Measurements from ENCODE around the gene SYNE4.

SYNE4 gene

DNA sequence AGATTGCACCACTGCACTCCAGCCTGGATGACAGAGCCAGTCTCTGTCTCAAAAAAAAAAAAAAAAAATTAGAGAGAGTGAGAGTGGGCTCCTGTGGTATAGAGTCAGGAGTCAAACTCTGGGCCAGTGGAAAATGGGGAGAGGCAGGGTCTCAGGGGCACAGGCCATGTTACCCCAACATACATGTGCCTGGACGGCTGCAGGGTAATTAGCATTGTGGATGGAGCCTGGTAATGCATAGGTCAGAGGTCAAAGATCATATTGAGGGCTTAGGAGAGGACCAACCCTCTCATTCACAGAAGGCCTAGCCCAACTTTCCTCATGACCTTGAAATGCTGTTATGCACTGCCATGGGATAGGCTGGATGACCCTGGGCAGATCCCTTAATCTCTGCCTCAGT lies 16.9 kb upstream of the SYNE4 start:
- DNase-seq, result no peak

DNA sequence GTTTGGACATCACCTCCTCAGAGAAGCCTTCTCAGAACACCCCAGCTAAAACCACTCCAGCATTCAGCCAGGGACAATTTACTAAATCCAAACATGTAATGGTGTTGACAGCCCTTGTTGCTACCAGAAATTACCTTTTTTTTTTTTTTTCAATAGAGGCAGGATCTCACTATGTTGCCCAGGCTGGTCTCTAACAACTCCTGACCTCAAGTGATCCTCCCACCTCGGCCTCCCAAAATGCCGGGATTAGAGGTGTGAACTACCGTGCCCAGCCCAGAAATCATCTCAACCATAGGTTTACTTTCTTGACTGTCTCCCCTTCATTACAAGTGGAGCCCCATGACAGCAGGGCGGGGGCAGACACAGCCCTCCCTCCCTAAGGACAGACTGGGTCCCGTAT lies 14.8 kb upstream of the SYNE4 start:
- DNase-seq, result no peak

DNA sequence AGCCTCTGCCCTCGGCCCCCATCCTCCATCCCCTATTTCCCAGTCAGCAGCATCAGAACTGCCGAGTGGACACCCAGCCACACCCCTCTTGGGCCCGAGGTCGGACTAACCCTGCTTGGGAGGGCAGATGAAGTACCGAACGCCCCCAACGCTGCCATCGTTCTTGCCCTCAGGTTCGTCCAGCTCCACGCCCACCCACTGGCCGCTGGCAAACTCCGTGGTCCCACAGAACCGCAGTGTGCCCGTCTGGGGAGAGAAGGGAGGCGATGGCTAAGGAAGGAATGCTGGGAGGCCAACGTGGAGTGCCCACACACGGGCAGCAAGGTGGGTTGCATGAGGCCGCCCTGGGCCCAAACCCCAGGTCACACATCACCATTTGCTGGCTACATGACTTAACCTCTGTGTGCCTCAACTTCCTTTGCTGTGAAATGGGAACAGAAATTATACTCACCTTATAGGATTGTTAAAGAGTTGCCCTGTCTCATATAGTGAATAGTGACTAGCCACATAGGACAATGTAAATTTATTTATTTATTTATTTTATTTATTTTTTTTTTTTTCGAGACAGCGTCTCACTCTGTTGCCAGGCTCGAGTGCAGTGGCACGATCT lies 10.6 kb upstream of the SYNE4 start:
- DNase-seq, result no peak

DNA sequence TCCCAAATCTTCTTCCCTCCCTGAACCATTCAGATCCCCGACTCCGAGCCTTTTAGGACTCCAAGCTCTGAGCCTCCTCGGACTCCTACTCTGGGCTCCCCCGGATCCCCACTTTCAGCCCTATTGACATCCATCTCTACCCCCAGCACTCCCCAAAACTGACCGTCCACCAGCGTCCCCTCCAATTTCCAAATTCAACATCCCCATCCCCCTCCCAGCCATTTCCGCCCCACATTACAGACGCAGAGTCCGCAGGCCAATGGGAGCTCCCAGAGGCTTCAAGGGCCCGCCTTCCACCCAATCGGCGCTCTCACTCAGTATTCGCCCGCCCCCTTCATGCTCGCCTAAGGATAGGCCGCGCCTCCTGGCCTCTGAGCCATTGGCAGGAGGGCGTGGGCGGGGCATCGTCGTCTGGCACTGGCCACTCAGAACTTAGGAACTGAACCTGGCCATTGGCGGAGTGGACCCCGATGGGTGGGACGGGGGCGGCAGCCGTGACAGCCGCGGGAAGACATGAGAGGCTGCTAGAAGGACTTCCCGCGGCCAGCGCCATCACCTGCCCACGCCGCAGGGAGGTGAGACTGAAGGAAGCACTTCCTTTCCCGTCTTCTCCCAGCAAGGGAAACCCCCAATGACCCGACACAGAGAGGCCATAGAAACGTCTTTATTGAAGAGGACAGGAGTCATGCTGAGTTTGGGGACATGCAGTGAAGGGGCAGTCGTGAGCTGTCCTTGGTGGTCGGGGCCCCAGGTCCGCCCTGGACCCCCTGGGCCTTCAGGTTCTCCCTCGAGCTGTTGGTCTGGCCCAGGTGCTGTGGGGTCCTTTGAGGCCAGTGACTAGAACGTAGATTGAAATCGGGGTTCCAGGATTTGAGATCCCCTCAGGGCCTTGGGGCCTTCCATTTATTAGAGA lies 5.7 kb upstream of the SYNE4 start, which contains the start of gene ALKBH6:
Gene ALKBH6, minus strand, starts transcription at position 202 of the 913 bp plus-strand sequence. CDS start 816 bp downstream, outside the sequence.
- peak; percentile 98 for DNase-seq

- no peak for DNase-seq
Observed at GRCh38 chr19:36013280-36014011, 4.8 kb upstream of the SYNE4 start.

GRCh38 chr19:36010402-36010801 lies 1.8 kb upstream of the SYNE4 start:
- no peak for DNase-seq

DNA sequence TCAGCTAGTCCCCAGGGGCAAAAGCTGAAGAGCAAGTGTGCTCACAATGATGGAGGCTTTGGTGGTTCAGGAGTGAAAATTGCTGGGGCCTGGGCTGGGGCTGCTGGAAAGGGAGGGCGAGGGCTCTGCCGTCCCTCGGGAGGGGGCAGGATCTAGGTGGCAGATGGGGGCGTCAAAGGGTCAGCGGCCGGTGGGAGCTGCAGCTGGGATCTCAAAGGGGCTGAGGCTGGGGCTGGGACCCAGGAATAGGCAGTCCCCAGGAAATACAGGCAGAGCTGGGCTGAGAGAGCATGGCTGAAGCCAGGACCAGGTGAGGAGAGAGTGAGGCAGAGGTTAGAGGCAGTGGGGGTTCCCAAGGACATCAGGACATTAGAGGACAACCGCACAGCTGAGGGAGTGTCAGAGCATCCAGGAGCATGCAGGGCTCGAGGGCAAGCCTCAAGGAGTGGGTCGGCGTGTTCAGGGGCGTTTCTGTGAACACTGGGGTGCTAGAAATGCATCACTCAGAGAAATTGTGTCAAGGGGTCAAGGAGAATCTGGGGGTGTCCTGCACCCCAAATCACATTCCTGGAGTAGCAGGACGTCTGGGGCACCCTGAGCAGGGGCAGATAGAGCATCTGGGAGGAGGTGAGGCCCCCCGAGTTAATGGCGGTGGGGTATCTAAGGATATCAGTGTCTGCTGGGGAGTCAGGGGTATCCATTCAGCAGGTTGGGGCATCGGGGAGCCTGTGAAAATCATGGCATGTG lies 1.2 kb upstream of the SYNE4 start:
- no peak for DNase-seq

DNA sequence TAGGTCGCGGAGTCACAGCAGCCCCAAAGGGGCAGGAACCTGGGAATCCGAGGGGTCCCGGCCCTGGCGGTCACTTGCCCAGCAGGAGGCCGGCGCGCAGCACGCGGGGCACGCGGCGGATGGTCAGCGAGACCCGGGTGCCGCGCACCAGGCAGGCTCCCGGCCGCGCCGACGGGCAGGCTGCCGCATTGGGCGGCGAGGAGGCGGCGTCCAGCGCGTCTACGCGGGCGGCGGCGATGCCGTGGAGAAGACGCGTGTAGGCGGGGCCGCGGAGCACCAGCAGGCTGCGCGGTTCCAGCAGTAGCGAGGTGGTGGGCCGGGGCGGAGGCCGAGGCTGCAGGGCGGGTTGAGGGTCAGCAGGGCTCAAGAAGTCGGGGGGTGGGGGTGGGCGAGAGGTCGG lies 607 bp upstream of the SYNE4 start:
- peak; percentile 50 for DNase-seq

DNA sequence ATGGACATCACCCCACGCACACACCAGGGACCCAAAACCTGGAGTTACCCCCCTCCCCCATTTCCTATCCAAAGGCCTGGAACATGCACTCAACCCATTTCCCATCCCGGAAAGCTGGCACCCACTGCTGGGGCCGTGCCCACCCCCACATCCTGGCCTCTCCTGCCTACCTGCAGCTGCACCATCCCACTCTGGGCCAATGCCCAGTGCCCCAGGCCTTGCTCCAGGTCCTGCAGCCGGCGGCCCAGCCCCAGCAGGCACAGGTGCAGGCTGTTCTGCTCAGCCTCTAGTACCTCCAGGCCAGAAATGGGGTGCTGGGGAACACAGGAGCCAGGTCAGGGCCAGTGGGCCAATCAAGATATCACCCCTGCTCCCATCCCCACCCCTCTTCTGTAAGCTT lies 1.7 kb downstream of the SYNE4 start:
- no peak for DNase-seq

GRCh38 chr19:36003284-36003683 lies 5.3 kb downstream of the SYNE4 start:
- no peak for DNase-seq

DNA sequence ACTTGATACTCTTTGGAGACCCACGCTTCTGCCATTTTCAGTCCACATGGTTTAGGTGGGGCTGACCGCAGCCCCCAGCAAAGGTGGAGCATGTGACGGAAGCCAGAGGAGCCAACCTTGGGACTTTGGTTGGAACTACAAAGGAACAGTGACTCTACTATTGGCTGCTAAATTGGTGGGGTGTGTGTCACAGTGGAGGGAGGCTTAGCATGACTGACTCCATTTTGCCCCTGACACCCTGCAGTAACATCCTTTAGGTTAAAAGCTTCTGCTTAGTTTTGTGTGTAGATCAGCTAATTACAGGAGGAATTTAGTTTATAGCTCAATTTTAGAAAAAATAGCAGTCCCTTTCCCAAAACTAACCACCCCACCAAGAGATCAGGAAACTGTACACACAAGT lies 7.0 kb downstream of the SYNE4 start:
- no peak for DNase-seq

- DNase-seq, result no peak
Observed at GRCh38 chr19:35996777-35997176, 11.8 kb downstream of the SYNE4 start.

GRCh38 chr19:35995048-35995993 lies 13.3 kb downstream of the SYNE4 start, which contains the start of gene SDHAF1:
Gene SDHAF1 (plus strand): TSS chr19:35995188. CDS start chr19:35995275, 87 bp downstream.
- peak; percentile 90 for DNase-seq

DNA sequence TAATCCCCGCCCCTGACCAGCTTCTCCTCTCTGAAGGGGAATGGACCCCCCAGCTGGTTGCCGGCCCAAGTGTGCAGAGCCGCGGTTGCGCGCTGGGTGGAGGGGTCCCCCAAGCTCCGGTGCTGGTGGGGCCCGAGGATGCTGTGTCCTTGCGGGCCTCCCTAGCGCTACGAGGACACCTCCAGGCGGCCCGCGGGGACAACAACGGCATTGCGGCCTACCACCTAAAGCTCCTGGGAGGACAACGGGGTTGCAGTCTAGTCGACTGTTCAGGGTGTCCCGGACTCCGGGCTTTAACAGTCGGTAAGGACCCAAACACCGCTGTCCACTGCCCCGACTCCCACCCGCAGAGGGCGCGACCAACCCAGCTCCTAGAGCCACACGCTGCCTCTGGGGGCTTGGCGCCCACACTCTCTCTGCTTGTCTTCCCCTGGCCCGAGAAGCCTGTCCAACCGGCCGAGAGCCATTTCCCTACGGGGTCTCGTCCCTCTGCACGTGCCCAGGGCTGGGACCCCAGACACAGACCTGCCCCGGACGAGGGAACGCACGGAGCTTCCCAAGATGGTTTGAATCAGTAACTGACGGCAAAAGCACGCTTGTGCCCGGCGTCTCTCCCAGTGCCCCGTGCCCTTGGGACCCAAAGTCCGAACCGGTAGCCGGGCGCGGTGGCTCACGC lies 14.6 kb downstream of the SYNE4 start:
- DNase-seq, result no peak

- DNase-seq, result no peak
Observed at GRCh38 chr19:35992907-35993765, 15.5 kb downstream of the SYNE4 start.

DNA sequence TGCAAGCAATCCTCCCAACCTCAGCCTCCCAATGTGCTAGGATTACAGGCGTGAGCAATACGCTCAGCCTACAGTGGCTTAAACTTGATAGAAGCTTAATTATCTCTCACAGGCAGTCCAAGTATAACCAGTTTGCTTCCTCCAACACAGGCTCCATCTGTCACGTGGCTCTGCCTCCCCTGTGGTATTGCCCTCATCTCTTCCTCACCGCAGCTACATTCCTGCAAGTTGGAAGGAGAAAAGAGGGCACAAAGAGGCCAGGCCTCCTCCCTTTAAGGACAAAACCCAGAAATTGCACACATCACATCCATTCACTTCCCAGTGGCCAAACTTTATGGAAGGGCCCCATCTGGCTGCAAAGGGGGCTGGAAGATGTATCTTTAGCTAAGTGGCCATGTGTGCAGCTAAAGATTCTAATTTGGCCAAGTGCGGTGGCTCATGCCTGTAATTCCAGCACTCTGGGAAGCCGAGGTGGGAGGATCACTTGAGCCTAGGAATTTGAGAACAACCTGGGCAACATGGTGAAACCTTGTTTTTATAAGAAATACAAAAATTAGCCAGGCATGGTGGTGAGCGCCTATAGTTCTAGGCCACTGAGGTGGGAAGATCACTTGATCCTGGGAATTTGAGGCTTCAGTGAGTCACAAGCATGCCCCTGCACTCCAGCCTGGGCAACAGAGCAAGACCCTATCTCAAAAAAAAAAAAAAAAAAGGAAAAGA lies 16.7 kb downstream of the SYNE4 start:
- peak; percentile 14 for DNase-seq

GRCh38 chr19:35990771-35991730 lies 17.6 kb downstream of the SYNE4 start:
- no peak for DNase-seq

DNA sequence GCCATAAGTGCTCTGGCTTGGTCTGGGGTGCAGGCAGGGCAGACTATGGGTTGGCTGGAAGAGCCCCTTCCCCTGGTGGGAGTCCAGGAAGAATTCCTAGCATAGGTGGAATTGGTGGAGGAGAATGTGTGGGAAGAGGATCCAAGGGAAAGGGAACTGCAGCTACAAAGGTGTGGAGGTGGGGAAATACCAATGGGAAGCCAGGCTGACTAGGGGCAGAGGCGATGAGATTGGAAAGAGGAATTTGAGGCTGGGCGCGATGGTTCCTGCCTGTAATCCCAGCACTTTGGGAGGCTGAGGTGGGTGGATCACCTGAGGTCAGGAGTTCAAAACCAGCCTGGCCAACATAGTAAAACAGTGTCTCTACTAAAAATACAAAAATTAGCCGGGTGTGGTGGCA lies 18.5 kb downstream of the SYNE4 start:
- no peak for DNase-seq
